ENCODE measurements around the gene ZGPAT.
A peak's percentile ranks its signal among the peaks of the same experiment; 100 is the strongest.

Gene ZGPAT

DNA sequence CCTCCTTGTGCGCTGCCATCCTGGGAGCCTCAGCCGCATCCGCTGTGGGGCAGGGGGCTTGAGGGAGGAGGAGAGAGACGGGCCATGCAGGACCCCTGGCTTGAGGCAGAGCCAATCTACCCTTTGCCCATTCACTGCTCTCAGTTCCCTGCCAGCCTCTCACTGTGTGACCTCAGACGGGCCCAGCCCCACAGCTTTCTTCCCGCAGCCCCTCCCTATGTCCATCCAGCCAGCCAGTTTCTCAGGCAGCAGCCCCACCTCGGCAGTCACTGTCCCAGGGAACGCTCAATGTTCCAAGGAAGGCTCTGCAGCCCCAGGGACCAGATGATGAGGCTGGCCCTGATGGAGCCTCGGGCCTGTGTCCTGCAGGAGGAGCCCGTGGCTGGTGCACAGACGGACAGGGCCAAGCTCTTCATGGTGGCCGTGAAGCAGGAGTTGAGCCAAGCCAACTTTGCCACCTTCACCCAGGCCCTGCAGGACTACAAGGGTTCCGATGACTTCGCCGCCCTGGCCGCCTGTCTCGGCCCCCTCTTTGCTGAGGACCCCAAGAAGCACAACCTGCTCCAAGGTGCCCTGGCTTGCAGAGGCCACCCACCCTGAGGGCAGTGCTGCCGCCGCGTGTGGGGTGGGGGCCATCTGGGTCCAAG lies 15.3 kb upstream of the ZGPAT start:
- DNase-seq (ENCODE audit: low spot score): no peak

DNA sequence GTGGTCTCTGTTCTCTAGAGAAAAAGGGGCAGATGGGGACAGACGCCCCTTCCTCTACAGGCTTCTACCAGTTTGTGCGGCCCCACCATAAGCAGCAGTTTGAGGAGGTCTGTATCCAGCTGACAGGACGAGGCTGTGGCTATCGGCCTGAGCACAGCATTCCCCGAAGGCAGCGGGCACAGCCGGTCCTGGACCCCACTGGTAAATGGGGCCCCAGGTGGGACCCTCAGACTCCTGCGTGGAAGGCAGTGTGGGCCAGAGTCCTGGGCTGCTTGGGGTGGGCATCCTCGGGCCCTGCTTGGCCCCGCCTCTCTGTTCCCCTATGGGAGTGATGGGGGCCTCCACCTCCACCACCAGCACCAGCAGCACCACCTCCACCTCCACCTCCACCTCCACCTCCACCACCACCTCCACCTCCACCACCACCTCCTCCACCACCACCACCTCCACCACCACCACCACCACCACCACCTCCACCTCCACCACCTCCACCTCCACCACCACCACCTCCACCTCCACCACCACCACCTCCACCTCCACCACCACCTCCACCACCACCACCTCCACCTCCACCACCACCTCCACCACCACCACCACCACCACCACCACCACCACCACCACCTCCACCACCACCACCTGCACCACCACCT lies 14.6 kb upstream of the ZGPAT start:
- no peak for DNase-seq (ENCODE audit: low spot score)

DNA sequence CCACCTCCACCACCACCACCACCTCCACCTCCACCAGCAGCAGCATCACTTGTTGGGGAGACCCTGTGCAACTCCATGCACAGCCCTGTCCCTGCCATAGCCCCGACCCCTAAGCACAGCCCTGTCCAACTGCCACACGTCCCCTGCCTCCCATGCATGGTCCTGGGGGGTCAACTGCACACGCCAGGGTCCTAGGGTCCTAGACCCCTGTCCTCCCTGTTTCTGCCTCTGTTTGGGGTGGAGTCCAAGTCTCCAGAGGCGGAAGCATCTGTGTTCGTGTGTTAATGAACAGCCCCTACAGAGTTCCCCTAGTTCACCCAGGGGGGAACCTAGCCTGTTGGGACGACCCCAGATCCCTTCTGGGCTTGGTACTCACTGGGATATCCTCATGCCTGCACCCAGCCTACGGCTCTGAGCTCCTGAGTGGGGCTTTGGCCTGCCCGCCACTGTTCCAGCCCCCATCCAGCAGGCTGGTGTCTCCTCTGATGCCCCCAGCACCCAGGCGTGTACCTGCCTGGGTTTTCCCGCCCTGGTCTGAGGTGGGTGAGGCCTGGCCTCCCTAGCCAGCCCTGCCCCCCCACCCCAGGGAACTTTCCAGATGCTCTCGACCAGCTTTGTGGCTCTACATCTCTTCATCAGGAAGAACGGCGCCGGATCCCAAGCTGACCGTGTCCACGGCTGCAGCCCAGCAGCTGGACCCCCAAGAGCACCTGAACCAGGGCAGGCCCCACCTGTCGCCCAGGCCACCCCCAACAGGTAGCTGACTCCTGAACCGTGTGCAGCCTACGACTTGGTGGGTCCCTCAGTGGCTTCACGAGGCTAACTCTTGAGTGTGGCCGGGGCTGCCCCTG lies 13.9 kb upstream of the ZGPAT start:
- no peak for DNase-seq (ENCODE audit: low spot score)

DNA sequence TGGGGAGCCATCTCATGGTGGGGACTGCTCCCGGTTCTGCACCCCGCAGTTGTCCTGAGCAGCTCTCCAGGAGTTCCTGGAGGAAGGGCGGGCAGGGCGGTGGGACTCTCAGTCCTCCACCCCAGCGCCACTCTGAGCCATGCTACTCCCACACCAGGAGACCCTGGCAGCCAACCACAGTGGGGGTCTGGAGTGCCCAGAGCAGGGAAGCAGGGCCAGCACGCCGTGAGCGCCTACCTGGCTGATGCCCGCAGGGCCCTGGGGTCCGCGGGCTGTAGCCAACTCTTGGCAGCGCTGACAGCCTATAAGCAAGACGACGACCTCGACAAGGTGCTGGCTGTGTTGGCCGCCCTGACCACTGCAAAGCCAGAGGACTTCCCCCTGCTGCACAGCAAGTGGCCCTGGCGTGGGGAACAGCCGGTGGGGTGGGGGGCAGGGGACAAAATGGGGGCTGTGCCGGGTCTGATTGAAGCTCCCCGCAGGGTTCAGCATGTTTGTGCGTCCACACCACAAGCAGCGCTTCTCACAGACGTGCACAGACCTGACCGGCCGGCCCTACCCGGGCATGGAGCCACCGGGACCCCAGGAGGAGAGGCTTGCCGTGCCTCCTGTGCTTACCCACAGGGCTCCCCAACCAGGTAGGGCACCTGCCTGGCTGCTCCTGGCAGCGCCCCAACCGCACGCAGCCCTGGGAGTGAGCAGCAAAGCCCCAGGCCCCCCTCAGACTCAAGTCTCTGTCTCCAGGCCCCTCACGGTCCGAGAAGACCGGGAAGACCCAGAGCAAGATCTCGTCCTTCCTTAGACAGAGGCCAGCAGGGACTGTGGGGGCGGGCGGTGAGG lies 13.0 kb upstream of the ZGPAT start:
- DNase-seq (ENCODE audit: low spot score): no peak

DNA sequence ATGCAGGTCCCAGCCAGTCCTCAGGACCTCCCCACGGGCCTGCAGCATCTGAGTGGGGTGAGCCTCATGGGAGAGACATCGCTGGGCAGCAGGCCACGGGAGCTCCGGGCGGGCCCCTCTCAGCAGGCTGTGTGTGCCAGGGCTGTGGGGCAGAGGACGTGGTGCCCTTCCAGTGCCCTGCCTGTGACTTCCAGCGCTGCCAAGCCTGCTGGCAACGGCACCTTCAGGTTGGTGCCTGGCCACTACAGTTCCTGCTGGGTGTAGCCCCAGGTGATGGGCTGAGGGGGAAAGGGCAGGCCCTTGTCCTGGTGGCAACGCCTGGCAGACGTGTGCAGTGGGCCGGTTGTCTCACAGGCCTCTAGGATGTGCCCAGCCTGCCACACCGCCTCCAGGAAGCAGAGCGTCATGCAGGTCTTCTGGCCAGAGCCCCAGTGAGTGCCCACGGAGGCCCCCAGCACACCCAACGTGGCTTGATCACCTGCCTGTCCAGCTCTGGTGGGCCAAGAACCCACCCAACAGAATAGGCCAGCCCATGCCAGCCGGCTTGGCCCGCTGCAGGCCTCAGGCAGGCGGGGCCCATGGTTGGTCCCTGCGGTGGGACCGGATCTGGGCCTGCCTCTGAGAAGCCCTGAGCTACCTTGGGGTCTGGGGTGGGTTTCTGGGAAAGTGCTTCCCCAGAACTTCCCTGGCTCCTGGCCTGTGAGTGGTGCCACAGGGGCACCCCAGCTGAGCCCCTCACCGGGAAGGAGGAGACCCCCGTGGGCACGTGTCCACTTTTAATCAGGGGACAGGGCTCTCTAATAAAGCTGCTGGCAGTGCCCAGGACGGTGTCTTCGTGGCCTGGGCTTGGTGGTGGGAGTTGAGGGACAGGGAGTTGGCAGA lies 12.2 kb upstream of the ZGPAT start:
- DNase-seq (ENCODE audit: low spot score): no peak

DNA sequence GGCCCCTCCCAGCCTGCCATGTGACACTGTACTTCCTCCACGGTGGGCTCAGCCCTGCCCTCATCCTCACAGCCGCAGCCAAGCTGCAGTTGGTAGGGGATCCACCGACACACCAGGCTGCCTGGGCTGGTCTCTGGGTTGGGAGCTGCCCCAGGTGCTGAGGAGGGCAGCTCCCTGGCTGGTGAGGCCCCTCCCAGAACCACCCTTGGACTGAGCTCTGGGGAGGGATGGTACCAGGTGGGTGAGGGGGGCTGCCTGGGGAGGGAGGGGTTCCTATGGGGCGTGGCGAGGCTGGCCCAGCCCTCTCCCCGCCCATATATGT lies 11.6 kb upstream of the ZGPAT start:
- DNase-seq (ENCODE audit: low spot score): no peak

DNA sequence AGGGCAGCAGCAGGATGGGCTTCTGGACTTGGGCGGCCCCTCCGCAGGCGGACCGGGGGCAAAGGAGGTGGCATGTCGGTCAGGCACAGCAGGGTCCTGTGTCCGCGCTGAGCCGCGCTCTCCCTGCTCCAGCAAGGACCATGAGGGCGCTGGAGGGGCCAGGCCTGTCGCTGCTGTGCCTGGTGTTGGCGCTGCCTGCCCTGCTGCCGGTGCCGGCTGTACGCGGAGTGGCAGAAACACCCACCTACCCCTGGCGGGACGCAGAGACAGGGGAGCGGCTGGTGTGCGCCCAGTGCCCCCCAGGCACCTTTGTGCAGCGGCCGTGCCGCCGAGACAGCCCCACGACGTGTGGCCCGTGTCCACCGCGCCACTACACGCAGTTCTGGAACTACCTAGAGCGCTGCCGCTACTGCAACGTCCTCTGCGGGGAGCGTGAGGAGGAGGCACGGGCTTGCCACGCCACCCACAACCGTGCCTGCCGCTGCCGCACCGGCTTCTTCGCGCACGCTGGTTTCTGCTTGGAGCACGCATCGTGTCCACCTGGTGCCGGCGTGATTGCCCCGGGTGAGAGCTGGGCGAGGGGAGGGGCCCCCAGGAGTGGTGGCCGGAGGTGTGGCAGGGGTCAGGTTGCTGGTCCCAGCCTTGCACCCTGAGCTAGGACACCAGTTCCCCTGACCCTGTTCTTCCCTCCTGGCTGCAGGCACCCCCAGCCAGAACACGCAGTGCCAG lies 11.0 kb upstream of the ZGPAT start, which contains the start of gene TNFRSF6B:
Gene TNFRSF6B, plus strand, starts transcription at position 25 of the 729 bp plus-strand sequence. Its CDS starts 116 bp downstream, at position 141.
- no peak for DNase-seq (ENCODE audit: low spot score)

DNA sequence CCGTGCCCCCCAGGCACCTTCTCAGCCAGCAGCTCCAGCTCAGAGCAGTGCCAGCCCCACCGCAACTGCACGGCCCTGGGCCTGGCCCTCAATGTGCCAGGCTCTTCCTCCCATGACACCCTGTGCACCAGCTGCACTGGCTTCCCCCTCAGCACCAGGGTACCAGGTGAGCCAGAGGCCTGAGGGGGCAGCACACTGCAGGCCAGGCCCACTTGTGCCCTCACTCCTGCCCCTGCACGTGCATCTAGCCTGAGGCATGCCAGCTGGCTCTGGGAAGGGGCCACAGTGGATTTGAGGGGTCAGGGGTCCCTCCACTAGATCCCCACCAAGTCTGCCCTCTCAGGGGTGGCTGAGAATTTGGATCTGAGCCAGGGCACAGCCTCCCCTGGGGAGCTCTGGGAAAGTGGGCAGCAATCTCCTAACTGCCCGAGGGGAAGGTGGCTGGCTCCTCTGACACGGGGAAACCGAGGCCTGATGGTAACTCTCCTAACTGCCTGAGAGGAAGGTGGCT lies 10.4 kb upstream of the ZGPAT start:
- DNase-seq (ENCODE audit: low spot score): no peak

DNA sequence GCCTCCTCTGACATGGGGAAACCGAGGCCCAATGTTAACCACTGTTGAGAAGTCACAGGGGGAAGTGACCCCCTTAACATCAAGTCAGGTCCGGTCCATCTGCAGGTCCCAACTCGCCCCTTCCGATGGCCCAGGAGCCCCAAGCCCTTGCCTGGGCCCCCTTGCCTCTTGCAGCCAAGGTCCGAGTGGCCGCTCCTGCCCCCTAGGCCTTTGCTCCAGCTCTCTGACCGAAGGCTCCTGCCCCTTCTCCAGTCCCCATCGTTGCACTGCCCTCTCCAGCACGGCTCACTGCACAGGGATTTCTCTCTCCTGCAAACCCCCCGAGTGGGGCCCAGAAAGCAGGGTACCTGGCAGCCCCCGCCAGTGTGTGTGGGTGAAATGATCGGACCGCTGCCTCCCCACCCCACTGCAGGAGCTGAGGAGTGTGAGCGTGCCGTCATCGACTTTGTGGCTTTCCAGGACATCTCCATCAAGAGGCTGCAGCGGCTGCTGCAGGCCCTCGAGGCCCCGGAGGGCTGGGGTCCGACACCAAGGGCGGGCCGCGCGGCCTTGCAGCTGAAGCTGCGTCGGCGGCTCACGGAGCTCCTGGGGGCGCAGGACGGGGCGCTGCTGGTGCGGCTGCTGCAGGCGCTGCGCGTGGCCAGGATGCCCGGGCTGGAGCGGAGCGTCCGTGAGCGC lies 9.8 kb upstream of the ZGPAT start:
- DNase-seq (ENCODE audit: low spot score): no peak

DNA sequence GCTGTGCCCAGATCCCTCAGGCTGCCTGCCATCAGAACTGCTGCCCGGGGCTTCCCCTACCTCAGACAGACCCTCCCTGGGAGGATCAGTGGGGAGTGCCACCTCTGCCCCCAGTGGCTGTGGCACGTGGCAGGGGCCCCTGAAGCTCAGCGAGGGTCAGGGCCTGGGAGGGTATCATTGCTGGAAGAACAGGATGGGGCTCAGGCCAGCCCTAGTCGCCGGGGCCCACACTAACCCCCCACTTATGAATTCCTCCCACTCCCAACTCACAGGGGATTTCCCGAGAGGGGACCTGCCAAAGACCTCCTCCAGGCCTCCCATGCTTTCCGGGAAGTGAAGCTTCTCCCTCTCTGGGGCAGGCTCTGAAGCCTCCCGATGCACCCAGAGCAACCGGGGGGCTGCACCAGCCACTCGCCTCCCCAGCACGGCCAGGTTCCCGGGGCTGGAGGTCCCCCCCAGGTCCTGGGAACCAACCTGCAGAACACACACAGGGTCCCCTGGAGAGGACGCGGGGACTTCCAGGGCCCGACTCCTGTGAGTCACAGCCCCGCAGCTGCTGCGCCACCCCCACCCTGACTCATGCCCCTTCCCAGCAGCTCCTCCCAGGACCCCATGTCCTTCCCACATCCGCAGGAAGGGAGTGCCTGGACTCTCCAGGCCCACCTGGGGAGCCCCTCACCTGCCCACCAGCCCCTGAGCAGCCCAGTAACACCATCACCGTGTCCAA lies 8.9 kb upstream of the ZGPAT start:
- DNase-seq (ENCODE audit: low spot score): peak; percentile 91

DNA sequence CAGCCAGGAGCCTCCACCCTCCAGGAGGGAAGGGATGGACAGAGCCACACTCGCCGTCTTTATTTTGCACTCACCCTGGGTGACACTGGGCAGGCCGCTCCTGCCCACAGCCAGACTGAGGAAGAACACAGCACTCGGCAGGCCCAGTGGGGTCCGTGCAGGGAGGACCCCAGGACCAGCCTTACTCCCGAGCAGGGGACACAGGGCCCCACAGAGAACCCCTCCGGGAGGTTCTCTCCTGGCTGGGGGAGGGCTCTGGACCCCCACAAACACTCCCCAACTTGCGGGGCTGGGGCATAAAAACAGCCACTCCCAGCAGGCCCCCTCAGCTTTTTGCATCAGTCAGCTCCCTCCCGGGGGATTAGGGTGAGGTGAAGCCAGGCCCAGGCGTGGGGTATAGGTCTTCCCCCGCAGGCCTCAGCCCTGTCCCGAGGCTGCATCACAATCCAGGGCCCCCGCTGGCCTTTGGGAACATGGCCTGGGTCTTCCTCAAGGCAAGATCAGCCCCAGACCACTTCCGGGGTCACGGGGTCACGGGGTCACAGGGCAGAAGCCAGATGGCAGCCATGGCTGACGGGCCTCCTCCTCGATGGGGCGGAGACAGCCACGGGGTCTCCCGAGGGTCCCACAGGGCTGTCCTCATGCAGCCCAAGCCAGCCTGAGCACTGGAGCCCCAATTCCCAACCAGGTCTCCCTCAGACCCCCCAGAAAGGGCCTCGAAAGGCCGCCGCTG lies 8.2 kb upstream of the ZGPAT start:
- no peak for DNase-seq (ENCODE audit: low spot score)

DNA sequence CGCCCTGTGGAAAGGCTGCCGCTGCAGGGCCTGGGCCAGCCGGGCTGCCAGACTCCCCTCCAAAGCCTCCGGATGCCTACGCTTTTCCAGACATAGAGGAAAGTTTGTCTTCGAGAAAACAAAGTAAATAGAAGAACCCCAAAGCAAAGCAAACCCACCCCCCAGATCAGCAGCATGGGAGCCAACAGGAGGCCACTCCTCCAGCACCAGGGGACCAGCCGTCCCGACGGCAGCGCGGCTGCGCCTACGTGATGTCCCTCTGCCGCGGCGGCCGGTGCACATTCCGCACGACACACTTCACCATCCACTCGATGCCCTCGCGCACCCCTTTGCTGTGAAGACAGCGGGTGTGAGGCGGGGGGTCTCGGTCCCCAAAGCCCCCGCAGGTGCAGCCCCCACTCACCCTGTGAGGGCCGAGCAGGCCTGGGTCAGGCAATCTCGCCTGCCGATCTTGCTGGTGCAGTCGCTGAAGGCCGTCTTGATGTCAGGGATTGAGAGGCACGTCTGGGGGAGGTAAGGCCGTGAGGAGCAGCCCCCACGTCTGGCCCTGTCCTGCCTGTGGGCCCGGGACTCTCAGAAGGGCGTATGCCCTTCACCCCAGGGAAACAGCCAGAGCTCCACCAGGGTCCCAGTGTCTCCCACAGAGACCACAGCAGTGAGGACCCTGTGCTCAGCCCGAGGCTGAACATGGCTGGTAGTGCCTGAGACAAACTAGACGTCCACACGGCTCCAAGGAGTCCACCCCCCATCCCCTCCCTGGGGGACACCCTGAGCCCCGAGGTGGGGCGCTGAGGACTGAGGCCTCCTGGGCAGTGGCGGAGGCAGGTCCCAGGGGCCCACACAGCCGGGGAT lies 7.4 kb upstream of the ZGPAT start:
- no peak for DNase-seq (ENCODE audit: low spot score)

DNA sequence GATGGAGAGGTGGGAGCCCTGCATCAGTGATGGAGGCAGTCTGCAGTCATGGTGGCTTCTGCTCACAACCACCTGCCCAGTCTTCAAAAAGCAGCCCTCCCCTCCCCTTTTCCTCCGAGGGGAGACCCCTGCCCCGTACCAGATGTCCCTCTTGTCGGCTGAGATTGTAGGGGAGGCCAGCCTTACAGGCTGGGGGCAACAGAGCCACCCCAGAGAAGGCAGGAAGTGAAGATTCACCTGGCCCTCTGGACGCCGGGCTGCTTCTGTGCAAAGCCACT lies 6.8 kb upstream of the ZGPAT start:
- no peak for DNase-seq (ENCODE audit: low spot score)

DNA sequence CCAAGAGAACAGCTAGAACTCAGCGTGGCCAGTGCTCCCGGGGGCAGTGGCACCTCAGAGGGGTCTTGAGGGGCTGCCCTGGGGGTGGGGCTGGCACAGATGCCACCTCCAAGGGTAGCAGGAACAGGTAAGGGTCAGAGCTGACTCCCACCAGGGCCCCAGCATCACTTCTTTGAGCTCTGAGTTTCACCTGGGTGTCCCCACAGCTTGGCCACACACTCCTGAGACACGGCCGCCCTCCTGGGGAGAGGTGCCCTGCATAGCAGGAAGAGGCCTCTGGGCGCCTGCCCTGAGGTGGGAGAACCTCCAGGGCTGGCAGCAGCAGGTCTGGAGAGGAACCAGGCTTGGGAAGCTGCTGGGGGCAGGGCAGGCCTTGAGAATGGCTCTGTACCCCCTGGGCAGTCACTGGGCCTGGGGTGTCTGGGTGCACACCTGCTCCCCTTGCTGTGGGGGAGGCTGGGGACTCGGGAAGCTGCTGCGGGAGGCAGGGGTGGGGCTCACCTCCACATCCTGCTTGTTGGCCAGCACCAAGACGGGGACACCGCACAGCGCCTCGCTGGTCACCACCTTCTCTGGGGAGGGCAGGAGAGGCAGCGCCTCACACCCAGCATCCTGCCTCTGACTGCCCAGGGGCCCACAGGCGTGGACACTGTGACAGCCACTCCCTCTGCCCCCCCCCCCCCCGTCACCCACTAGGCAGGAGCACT lies 6.4 kb upstream of the ZGPAT start:
- no peak for DNase-seq (ENCODE audit: low spot score)

DNA sequence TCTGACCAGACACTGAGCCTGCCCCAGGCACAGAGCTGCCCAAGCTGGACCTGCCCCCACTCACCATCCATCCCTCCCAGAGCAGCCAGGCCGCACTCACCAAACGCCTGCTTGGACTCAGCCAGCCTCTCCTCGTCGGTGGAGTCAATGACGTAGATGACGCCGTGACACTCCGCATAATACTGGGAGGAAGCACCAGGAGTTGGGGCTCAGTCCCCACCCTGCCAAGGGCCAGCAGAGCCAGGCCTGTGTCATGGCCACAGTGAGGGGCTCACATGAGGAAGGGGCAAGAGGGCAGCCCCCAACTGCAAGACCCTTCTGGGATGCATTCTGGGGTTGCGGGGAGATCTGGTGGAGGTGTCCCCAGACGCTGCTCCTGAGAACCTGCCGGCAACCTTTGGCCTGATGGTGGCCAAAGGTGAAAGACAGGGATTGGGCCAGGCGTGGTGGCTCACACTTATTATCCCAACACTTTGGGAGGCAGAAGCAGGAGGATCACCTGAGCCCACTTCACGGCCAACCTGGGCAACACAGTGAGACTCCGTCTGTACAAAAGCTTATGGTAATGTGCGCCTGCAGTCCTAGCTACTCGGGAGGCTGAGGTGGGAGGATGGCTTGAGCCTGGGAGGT lies 5.7 kb upstream of the ZGPAT start:
- no peak for DNase-seq (ENCODE audit: low spot score)

DNA sequence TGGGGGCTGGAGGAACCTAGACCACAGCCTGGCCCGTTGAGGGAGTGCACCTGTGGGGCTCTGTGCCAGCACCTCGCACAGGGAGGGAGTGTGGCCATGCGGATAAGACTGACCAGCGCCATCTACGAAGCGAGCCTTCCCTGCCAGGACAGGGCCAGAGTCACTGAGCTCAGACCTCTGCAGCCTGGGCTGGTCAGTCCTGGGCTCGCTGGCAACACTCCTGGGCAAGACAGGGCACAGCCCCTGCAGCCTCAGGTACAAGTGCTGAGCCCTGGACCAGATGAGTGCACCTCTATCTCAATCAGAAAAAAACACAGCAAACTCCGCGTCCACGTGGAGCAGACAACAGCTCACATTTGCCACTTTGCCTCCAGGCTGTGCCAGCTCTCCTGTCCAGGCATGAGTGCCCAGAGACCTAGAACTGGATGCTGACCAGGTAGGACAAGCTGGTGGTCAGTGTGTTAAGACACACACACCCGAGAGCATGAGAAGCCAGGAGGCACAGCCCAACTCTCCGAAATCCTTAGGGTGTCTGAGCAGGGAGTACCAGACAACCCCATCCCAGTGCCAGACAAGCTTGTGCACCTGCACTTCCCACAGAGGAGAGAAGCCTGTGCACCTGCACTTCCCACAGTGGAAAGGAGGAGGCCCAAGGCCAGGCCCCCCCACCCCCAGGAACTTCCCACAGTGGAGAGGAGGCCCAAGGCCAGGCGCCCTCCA lies 4.9 kb upstream of the ZGPAT start:
- DNase-seq (ENCODE audit: low spot score): no peak
